H1 (cell line): ENCODE results near the gene PKD1L1. TPM values are rescaled to one million over a fixed set of nuclear protein-coding genes. Genes with fewer than 3 reads are reported as not detected.

Source experiments
- ASH2L ChIP-seq: fragments of 200-600, 300-600 bp; sonication (generic); IDR thresholded peaks from one replicate; pipeline ENCODE4 v1.7.1; 2017; ENCODE audit warnings: low read length
- polyA plus RNA-seq, 7 experiments: library from polyadenylated mRNA; depleted of rRNA in 3 of 7; stranded (reverse) in 5 of 7; unstranded in 2 of 7; fragments of >200 nt in 5 of 7; fragments of 200-250 nt in 2 of 7; gene quantifications; 1 replicate in 5 of 7; 2 replicates in 1 of 7; 4 replicates in 1 of 7; pipeline versions ENCODE4 v1.2.1 to v1.2.3, GENCODE V29; 2011 to 2013; ENCODE audit warnings: missing spikeins in 2 of 7, mixed read lengths in 2 of 7
- total RNA-seq: library from RNA; stranded (reverse); fragmentation: NEBNext Ultra II Directional; extraction: Animal tissue kit (Norgen Biotek cat#: 25700); gene quantifications from 2 replicates; pipeline ENCODE4 v1.2.1, GENCODE V29; 2021
- TF ChIP-seq, protein P1 (sequence below): IDR thresholded peaks from 2 replicates; pipeline ENCODE4 v1.6.1; 2011; ENCODE audit warnings: low read length, improper control_type of control experiment

Gene PKD1L1
- total and polyA plus RNA-seq, 2 of the 8 experiments (the other 6 are each of a cell fraction or from before 2014, with no cell fraction given) = 0.22 to 0.35 TPM

DNA sequence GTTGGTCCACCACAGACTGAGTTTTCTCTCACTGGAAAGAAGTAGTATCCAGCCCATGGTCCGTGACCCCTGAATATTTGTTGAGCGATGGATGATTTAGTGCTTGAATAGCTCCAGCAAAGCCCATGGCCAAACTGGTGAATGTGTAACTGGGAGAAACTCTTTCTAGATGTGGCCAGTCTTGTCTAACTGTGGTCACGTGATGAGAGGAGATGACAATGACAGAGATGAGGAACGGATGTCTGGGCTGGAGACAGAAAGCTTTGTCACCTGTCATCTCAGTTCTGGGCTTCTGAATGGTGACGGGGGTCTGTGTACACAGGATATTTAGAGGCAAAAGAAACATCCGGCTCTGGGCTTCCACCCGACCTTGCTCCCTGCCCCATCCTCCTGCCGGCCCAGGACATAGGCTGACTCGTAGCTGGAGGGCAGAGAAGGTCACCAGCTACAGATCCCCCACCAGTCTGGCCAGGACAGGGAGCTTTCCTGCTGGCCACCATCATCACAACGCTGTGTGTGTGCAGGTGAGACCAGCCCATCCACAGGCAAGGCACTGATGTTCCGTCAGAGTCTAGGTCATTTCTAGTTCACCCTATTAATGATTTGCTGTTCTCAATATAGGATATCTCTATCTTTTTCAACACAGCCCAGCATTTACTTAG is 213.8 kb downstream of the PKD1L1 start (continued):
- no peak for TF ChIP-seq ASH2L
- TF ChIP-seq, protein P1, sequence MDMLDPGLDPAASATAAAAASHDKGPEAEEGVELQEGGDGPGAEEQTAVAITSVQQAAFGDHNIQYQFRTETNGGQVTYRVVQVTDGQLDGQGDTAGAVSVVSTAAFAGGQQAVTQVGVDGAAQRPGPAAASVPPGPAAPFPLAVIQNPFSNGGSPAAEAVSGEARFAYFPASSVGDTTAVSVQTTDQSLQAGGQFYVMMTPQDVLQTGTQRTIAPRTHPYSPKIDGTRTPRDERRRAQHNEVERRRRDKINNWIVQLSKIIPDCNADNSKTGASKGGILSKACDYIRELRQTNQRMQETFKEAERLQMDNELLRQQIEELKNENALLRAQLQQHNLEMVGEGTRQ = no peak
